Measurements from ENCODE around the gene PUM2.

The PUM2 gene

GRCh38 chr2:20348542-20348941 is 2.1 kb downstream of the PUM2 start:
- DNase-seq (ENCODE audit: low read depth in 1 of 2, low spot score in 1 of 2), result no peak

- no peak for DNase-seq (ENCODE audit: low read depth in 1 of 2, low spot score in 1 of 2)
Observed at GRCh38 chr2:20346565-20347381, 3.9 kb downstream of the PUM2 start.

GRCh38 chr2:20343128-20343527 is 7.5 kb downstream of the PUM2 start:
- DNase-seq (ENCODE audit: low read depth in 1 of 2, low spot score in 1 of 2), result no peak

- DNase-seq (ENCODE audit: low read depth in 1 of 2, low spot score in 1 of 2), result no peak
Observed at GRCh38 chr2:20339012-20339411, 11.6 kb downstream of the PUM2 start.

- DNase-seq (ENCODE audit: low read depth in 1 of 2, low spot score in 1 of 2), result no peak
Observed at GRCh38 chr2:20334605-20335203, 15.9 kb downstream of the PUM2 start.

GRCh38 chr2:20333738-20334137 is 16.9 kb downstream of the PUM2 start:
- no peak for DNase-seq (ENCODE audit: low read depth in 1 of 2, low spot score in 1 of 2)

GRCh38 chr2:20330192-20330591 is 20.5 kb downstream of the PUM2 start:
- no peak for DNase-seq (ENCODE audit: low read depth in 1 of 2, low spot score in 1 of 2)

- no peak for DNase-seq (ENCODE audit: low read depth in 1 of 2, low spot score in 1 of 2)
Observed at GRCh38 chr2:20327370-20327769, 23.3 kb downstream of the PUM2 start.

- DNase-seq (ENCODE audit: low read depth in 1 of 2, low spot score in 1 of 2), result peak in 1 of 2 donors; percentile 28
Observed at GRCh38 chr2:20326163-20326780, 24.4 kb downstream of the PUM2 start.

- no peak for DNase-seq (ENCODE audit: low read depth in 1 of 2, low spot score in 1 of 2)
Observed at GRCh38 chr2:20322527-20323300, 27.9 kb downstream of the PUM2 start.

GRCh38 chr2:20317690-20318089 is 33.0 kb downstream of the PUM2 start:
- no peak for DNase-seq (ENCODE audit: low read depth in 1 of 2, low spot score in 1 of 2)

- no peak for DNase-seq (ENCODE audit: low read depth in 1 of 2, low spot score in 1 of 2)
Observed at GRCh38 chr2:20317197-20317596, 33.4 kb downstream of the PUM2 start.

GRCh38 chr2:20314562-20315501 is 35.8 kb downstream of the PUM2 start:
- DNase-seq (ENCODE audit: low read depth in 1 of 2, low spot score in 1 of 2), result no peak

GRCh38 chr2:20313659-20314058 is 37.0 kb downstream of the PUM2 start:
- DNase-seq (ENCODE audit: low read depth in 1 of 2, low spot score in 1 of 2), result no peak

- no peak for DNase-seq (ENCODE audit: low read depth in 1 of 2, low spot score in 1 of 2)
Observed at GRCh38 chr2:20309001-20309400, 41.6 kb downstream of the PUM2 start.

GRCh38 chr2:20307311-20307710 is 43.3 kb downstream of the PUM2 start:
- no peak for DNase-seq (ENCODE audit: low read depth in 1 of 2, low spot score in 1 of 2)

- no peak for DNase-seq (ENCODE audit: low read depth in 1 of 2, low spot score in 1 of 2)
Observed at GRCh38 chr2:20304411-20304810, 46.2 kb downstream of the PUM2 start.

GRCh38 chr2:20303966-20304365 is 46.7 kb downstream of the PUM2 start:
- DNase-seq (ENCODE audit: low read depth in 1 of 2, low spot score in 1 of 2), result no peak

GRCh38 chr2:20302019-20302418 is 48.6 kb downstream of the PUM2 start:
- DNase-seq (ENCODE audit: low read depth in 1 of 2, low spot score in 1 of 2), result no peak

GRCh38 chr2:20300656-20301055 is 50.0 kb downstream of the PUM2 start:
- no peak for DNase-seq (ENCODE audit: low read depth in 1 of 2, low spot score in 1 of 2)

Measured in activated CD4-positive, alpha-beta T cell treated with anti-CD3 and anti-CD28 coated beads, Interleukin-2, amount 50 U/mL, for 24 hours (primary cell).